GM12875 (cell line): ENCODE measurements around the gene TGFB1I1.

Experiments
- H3K4me3 ChIP-seq: one replicate; pipeline ENCODE4 v1.5.1; 2011; ENCODE audit warnings: low read depth, low read length, control low read depth
- CTCF ChIP-seq: IDR thresholded peaks from 2 replicates; pipeline ENCODE4 v1.5.1; 2011; ENCODE audit warnings: low read depth, mild to moderate bottlenecking, control low read depth, inconsistent platforms, low read length, moderate library complexity, borderline replicate concordance; ENCODE audit not compliant: insufficient read depth

The TGFB1I1 gene

GRCh38 chr16:31453255-31454204 lies 18.4 kb upstream of the TGFB1I1 start:
- H3K4me3 ChIP-seq, result no peak overlapping the region

GRCh38 chr16:31455601-31456314 lies 16.2 kb upstream of the TGFB1I1 start:
- H3K4me3 ChIP-seq, result no peak overlapping the region
- peak; percentile 56 for TF ChIP-seq CTCF

More at GRCh38 chr16:31453255-31454204, 18.4 kb upstream of the TGFB1I1 start:
- TF ChIP-seq CTCF, result no peak

GRCh38 chr16:31456988-31457360 lies 15.0 kb upstream of the TGFB1I1 start:
- no peak for TF ChIP-seq CTCF
- no peak overlapping the region for H3K4me3 ChIP-seq

- peak overlapping the region; percentile 74 for H3K4me3 ChIP-seq
- TF ChIP-seq CTCF, result 0 out of 2 replicates have a peak, but pooled peaks have one; percentile 36
Measured at GRCh38 chr16:31458073-31458843, 13.7 kb upstream of the TGFB1I1 start.

GRCh38 chr16:31458844-31459686 lies 12.9 kb upstream of the TGFB1I1 start, which contains the start of gene ARMC5:
TSS of gene ARMC5 (plus strand) at chr16:31459501. CDS start at chr16:31459525, 24 bp downstream.
- peak within 1 kb of the TSS; percentile 74 for H3K4me3 ChIP-seq
- TF ChIP-seq CTCF, result peak; percentile 66
